8988T (cell line): Measurements from ENCODE around the gene TOP3A.
"Not testable (repeated sequence)": the region's sequence is repeated elsewhere in the genome, so short reads cannot be mapped to it uniquely, and the experiment has no call there.

Source experiments
- DNase-seq: peaks from one replicate; pipeline ENCODE4 v3.0.0; 2011

TOP3A gene

DNA sequence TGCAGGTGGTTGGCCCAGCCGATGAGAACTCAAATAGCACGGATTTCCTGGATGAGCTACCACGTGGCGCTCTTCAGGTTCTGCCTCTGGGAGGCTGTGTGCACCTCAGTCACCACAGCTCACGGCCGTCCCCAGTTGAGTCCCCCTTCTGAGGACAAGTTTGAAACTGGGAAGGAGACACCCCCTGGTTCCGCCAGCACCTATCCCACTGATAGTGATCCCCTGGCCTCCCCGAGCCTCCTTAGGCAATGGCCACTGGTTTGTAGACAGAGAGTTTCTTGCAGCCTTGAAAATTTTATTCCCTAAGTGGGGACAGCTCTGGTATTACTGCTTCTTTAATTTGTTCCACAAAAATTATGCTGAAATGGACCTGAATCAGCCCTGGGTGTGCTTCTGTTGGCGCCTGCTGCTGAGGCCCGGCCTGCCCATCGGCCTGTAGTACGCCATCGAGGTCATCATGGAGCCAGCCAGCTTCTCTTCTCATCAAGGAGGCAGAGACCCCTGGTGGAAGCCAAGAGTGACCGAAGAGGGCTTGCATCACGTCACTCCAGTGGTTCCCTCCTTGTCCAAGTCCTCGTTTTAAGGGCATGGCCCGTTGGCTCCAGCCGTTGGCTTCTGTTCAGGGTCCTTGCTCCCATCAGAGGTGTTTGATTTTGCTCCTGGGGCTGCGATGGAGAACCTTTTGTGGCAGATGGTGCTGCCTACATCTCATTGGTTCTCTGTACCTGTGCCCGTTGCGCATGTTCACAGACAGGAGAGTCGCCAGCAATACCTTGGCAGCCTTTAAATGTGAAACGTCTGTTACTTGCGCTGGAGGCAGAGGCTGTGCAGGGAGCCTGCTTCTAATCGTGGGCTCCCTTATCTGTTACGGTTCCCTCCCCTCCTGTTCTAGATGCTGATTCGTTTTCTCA lies 9.6 kb upstream of the TOP3A start:
- DNase-seq = no peak

DNA sequence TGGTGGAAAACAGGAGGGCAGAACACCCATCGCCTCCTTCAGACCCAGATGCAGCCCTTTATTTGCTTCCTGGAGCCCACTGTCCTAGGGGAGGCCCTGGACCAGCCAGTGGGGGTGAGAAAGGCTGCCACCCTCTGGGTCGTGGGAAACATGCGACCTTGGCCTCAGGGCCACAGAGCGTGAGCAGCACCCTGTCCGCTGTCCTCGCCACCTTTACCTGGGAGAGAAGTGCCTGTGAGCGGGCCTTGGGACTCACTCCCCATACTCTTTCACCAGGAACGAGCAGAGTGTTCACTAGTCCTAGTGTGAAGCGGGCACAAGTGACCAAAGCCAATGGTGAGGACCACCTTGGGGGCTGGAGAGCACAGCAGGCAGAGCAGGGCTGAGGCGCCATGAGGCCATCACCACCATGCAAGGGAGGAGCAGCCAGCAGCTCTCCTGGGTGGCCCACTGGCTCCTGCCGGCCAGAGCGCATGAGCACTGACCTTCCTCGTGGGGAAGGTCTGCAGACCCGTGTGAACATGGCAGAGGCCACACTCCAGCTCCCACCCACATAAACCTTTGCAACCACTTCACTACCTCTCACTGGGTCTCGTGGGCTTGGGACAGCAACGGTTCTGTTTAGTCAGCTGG lies 8.8 kb upstream of the TOP3A start:
- DNase-seq = no peak

DNA sequence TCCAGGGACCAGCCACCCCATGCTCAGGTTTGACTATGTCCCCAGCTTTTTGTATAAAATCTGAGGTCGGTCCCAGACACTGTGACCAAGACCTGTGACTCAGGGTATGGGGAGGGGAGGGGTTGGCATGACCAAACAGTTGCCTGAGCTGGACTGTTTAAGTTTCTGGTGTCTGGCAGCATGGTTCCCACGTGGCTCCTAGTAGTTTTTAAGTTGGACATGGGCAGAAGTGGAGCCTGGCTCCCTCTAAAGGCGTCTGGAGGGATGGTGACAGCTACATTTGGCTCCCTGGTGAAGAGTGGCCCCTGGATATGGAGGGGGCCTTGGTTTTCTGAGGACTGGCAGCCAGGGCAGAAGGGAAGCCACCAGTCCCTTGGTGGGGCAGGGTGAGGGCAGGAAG lies 8.2 kb upstream of the TOP3A start:
- DNase-seq = no peak

- DNase-seq = no peak
Measured at GRCh38 chr17:18322522-18322921, 7.7 kb upstream of the TOP3A start.

GRCh38 chr17:18321309-18321708 lies 6.5 kb upstream of the TOP3A start:
- no peak for DNase-seq

- no peak for DNase-seq
Measured at GRCh38 chr17:18320301-18320700, 5.5 kb upstream of the TOP3A start.

- no peak for DNase-seq
Measured at GRCh38 chr17:18319604-18320256, 4.9 kb upstream of the TOP3A start.

DNA sequence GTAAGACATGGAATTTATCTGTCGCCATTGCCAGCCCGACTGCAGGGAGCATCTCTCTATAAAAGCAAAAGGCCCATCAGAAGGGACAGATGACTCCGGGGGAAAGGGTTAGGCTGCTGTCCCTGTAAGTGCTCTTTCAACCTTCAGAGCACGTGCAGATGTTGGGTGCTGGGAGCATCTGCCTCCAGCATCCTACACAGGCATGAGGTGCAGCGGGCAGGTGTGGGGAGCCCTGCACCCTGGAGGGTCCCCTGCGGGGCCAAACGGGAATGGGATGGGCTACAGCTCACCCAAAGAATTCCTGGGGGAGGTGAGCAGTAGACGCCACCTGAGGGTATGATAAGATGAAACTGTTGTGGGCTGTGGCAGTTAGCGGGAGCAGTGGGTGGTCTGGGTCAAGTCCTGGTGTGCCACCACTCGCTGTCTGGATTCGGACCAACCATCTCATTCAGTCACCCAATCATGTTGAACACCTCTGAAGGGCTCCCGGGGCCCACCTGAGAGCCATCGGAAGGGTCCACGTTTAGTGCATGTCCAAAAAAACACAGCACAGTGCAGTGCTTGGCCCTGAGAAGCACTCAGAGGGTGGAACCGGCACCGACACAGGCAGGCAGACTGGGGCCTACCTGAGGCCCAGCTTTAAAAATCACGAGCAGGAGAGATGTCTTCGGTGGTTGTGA lies 4.1 kb upstream of the TOP3A start:
- no peak for DNase-seq

- no peak for DNase-seq
Measured at GRCh38 chr17:18318117-18318516, 3.3 kb upstream of the TOP3A start.

- DNase-seq = no peak
Measured at GRCh38 chr17:18315961-18316360, 1.2 kb upstream of the TOP3A start.

DNA sequence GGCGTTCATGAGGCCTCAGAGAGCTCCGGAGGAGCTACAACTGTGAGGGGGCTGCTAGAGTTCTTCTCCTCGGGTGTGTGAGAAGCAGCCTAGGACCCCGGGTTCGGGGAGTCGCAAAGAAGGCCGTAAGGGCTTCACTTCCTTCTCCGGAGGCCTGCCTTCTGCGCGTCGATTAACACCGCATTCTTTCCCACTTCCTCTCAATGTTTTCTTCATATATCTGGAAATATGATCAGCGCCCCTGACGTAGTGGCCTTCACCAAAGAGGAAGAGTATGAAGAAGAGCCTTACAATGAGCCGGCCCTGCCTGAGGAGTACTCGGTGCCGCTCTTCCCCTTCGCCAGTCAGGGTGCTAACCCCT lies 748 bp upstream of the TOP3A start:
- no peak for DNase-seq

GRCh38 chr17:18314059-18314730 lies 599 bp downstream of the TOP3A start:
- DNase-seq = no peak

DNA sequence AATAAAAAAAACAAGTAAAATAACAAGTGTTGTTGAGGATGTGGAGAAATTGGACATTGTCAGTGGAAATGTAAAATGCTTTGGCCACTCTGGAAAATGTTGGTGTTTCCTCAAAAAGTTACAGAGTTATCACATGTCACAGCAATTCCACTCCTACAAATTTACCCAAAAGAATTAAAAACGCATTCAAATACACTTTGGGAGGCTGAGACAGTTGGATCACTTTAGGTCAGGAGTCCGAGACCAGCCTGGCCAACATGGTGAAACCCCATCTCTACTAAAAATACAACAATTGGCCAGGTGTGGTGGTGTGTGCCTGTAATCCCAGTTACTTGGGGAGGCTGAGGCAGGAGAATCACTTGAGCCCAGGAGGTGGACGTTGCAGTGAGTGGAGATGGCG lies 5.6 kb downstream of the TOP3A start:
- no peak for DNase-seq

DNA sequence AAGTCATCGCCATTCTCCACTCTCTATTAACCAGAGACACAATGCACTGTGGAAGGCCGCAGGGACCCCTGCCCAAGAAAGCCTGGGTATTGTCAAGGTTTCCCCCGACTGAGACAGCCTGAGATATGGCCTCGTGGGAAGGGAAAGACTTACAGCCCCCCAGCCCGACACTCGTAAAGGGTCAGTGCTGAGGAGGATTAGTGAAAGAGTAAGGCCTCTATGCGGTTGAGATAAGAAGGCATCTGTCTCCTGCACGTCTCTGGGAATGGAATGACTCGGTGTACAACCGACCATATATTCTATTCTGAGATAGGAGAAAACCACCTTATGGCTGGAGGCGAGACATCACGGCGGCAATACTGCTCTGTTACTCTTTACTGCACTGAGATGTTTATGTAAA lies 11.6 kb downstream of the TOP3A start:
- DNase-seq = not testable (repeated sequence)

- DNase-seq = no peak
Measured at GRCh38 chr17:18300725-18301480, 13.9 kb downstream of the TOP3A start.

DNA sequence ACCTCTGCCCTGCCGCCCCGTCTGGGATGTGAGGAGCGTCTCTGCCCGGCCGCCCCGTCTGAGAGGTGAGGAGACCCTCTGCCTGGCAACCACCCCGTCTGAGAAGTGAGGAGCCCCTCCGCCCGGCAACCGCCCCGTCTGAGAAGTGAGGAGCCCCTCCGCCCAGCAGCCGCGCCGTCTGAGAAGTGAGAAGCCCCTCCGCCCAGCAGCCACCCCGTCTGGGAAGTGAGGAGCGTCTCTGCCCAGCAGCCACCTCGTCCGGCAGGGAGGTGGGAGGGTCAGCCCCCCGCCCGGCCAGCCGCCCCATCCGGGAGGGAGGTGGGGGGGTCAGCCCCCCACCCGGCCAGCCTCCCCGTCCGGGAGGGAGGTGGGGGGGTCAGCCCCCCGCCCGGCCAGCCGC lies 16.7 kb downstream of the TOP3A start:
- not testable (repeated sequence) for DNase-seq

DNA sequence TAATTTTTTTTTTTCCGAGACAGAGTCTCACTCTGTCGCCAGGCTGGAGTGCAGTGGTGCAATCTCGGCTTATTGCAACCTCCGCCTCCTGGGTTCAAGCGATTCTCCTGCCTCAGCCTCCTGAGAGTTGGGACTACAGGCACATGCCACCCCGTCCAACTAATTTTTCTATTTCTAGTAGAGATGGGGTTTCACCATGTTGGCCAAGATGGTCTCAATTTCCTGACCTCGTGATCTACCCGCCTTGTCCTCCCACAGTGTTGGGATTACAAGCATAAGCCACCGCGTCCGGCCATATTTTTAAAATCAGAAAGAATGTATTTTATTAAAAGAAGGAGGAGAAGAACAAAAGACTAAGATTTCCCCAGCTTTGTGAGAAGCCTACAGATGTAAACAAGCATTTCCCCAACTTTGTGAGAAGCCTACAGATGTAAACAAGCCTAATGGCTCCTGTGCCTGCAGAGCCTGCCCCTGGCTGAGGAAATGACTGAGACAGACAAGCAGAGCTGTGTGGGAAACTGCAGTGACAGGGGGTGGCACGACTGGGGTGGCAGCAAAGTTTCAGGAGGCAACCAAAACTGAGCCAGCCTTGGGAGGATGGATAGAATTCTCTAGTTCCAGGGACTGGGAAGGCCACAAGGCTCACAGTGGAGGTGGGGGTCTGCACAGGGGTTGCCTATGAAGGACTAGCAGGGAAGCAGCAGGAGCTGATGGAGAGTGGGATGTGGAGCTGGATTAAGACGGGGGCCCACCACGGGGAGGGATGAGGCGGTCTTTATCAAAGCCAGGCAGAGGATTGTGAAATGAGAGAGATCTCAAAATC lies 22.9 kb downstream of the TOP3A start:
- DNase-seq = no peak

GRCh38 chr17:18285296-18285695 lies 29.5 kb downstream of the TOP3A start:
- no peak for DNase-seq

DNA sequence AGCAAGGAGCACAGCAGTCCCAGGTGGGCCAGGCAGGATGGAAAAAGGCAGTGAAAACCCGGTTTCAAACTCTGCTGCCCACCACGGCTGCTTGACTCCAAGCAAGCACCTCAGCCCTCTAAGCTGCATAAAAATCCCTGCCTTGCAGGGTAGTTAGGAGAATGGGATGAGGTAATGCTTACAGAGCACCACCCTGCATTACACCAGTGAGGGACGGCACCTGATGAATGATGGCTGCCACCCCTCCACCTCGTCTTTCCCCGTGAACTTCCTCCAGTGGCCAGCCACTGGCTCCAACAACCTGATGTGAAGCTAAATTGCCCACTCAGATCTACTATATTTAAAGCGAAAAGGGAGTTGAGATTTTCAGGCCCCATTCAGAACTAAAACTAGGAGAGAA lies 33.0 kb downstream of the TOP3A start:
- DNase-seq = no peak

GRCh38 chr17:18280766-18281371 lies 33.9 kb downstream of the TOP3A start:
- no peak for DNase-seq

GRCh38 chr17:18280249-18280648 lies 34.5 kb downstream of the TOP3A start:
- DNase-seq = no peak
